HEK293 (cell line): Measurements from ENCODE around the gene ARHGAP4.

Source experiments
- BCL11A ChIP-seq: fragments of 450-650 bp; formaldehyde crosslinking; IDR thresholded peaks from 2 replicates; pipeline ENCODE4 v1.5.1; 2016; ENCODE audit warnings: low read depth, missing biosample characterization, missing genetic modification characterization
- CTCF ChIP-seq: fragments of 450-650 bp; formaldehyde crosslinking; IDR thresholded peaks from 2 replicates; pipeline ENCODE4 v1.5.1; 2016; ENCODE audit warnings: missing biosample characterization, missing genetic modification characterization
- KLF7 ChIP-seq: fragments of 450-650 bp; formaldehyde crosslinking; IDR thresholded peaks from 2 replicates; pipeline ENCODE4 v1.5.1; 2016; ENCODE audit warnings: missing biosample characterization, missing genetic modification characterization, borderline replicate concordance
- MEIS1 ChIP-seq: sonication (generic); formaldehyde crosslinking; IDR thresholded peaks from 2 replicates; pipeline ENCODE4 v1.8.1; 2022; ENCODE audit warnings: missing genetic modification reagents, mild to moderate bottlenecking, borderline replicate concordance
- MYNN ChIP-seq: fragments of 450-650 bp; formaldehyde crosslinking; IDR thresholded peaks from 2 replicates; pipeline ENCODE4 v1.5.1; 2016; ENCODE audit warnings: missing biosample characterization, missing genetic modification characterization, borderline replicate concordance
- REST ChIP-seq: fragments of 450-650 bp; formaldehyde crosslinking; IDR thresholded peaks from 2 replicates; pipeline ENCODE4 v1.5.1; 2016; ENCODE audit warnings: missing biosample characterization, missing genetic modification characterization
- YY2 ChIP-seq: fragments of 450-650 bp; formaldehyde crosslinking; IDR thresholded peaks from 2 replicates; pipeline ENCODE4 v1.5.1; 2016; ENCODE audit warnings: missing biosample characterization, missing genetic modification characterization
- ZBTB49 ChIP-seq: fragments of 450-650 bp; formaldehyde crosslinking; IDR thresholded peaks from 2 replicates; pipeline ENCODE4 v1.5.1; 2016; ENCODE audit warnings: missing biosample characterization, missing genetic modification characterization, low read depth
- ZNF23 ChIP-seq: fragments of 450-650 bp; formaldehyde crosslinking; IDR thresholded peaks from 2 replicates; pipeline ENCODE4 v1.5.1; 2016; ENCODE audit warnings: missing biosample characterization, missing genetic modification characterization, borderline replicate concordance
- ZNF239 ChIP-seq: fragments of 450-650 bp; formaldehyde crosslinking; IDR thresholded peaks from 2 replicates; pipeline ENCODE4 v1.5.1; 2016; ENCODE audit warnings: missing biosample characterization, missing genetic modification characterization
- ZNF274 ChIP-seq, 2 experiments: fragments of 200-500 bp in 1 of 2; fragments of 450-650 bp in 1 of 2; sonication (Bioruptor generic) in 1 of 2; formaldehyde crosslinking in 1 of 2; IDR thresholded peaks; 2 replicates each; pipeline versions ENCODE4 v1.5.1 to v1.6.1; 2014 to 2016; ENCODE audit warnings: borderline replicate concordance in 1 of 2, inconsistent platforms in 1 of 2, low read length in 1 of 2, missing biosample characterization in 1 of 2, missing genetic modification characterization in 1 of 2
- ZNF449 ChIP-seq: fragments of 450-650 bp; formaldehyde crosslinking; IDR thresholded peaks from 2 replicates; pipeline ENCODE4 v1.5.1; 2017; ENCODE audit warnings: missing biosample characterization, mild to moderate bottlenecking, missing genetic modification characterization, moderate library complexity
- ZSCAN23 ChIP-seq: fragments of 450-650 bp; formaldehyde crosslinking; IDR thresholded peaks from 2 replicates; pipeline ENCODE4 v1.5.1; 2016; ENCODE audit warnings: missing biosample characterization, missing genetic modification characterization

GRCh38 chrX:153966841-153967535 is 40.9 kb upstream of the ARHGAP4 start:
- TF ChIP-seq CTCF (tag by site-specific recombination) (no peak), YY2 (no peak), ZNF23 (tag by site-specific recombination) (no peak), MYNN (tag by site-specific recombination) (no peak), ZSCAN23 (tag by site-specific recombination) (no peak), ZBTB49 (tag by site-specific recombination) (no peak), ZNF239 (no peak), ZNF449 (no peak), KLF7 (tag by site-specific recombination) (no peak), ZNF274 (IDR thresholded peaks at IDR 0.05; ENCODE audit: low read length) (no peak), ZNF274 (tag by site-specific recombination; IDR thresholded peaks at IDR 0.05; ENCODE audit: borderline replicate concordance) (no peak), BCL11A (tag by site-specific recombination) (no peak), MEIS1 (no peak), REST (no peak)
